SK-N-SH (cell line): ENCODE data around the gene KCNC3. TPM values are rescaled to one million over a fixed set of nuclear protein-coding genes. Genes with fewer than 3 reads are reported as not detected.
A peak's percentile ranks its signal among the peaks of the same experiment; 100 is the strongest.

Source experiments
- CTCF ChIA-PET: fragments of 300-600, 350-600 bp; formaldehyde crosslinking; extraction: SDS; loops from one replicate; lab custom pipeline; 2021; lab: Yijun Ruan, JAX
- POLR2A ChIA-PET: fragments of 350-600 bp; sonication (Branson Sonifier 250); formaldehyde crosslinking; extraction: SDS; loops from one replicate; lab custom pipeline; 2020; ENCODE audit warnings: antibody characterized with exemption, inconsistent platforms; lab: Yijun Ruan, JAX
- DNase-seq: peaks from one replicate; pipeline ENCODE4 v3.0.0; 2012
- H2AFZ ChIP-seq: fragments of 200-600 bp; sonication (generic); 2 replicates; pipeline ENCODE4 v1.8.1; 2016; ENCODE audit warnings: antibody characterized with exemption, mild to moderate bottlenecking, low read depth
- H3F3A ChIP-seq: fragments of 200-600 bp; sonication (generic); replicated peaks from 2 replicates; pipeline ENCODE3; 2016; ENCODE audit warnings: antibody characterized with exemption, mild to moderate bottlenecking; ENCODE audit not compliant: insufficient read depth
- H3K27ac ChIP-seq, 2 experiments: fragments of 200-500 bp in 1 of 2; fragments of 200-600 bp in 1 of 2; sonication (Bioruptor generic) in 1 of 2; sonication (generic), shearing (Covaris generic) in 1 of 2; 2 replicates each; pipeline versions ENCODE4 v1.5.1 to v1.6.1; 2014 to 2016; ENCODE audit warnings: low read depth in 2 of 2, inconsistent platforms in 1 of 2, low read length in 1 of 2, mild to moderate bottlenecking in 1 of 2, mixed read lengths in 1 of 2
- H3K27me3 ChIP-seq: fragments of 200-600 bp; sonication (generic), shearing (Covaris generic); 2 replicates; pipeline ENCODE4 v1.6.1; 2016; ENCODE audit warnings: mixed run types; ENCODE audit not compliant: insufficient read depth
- H3K36me3 ChIP-seq, 2 experiments: fragments of 200-500 bp in 1 of 2; fragments of 200-600 bp in 1 of 2; sonication (Bioruptor generic) in 1 of 2; sonication (generic) in 1 of 2; replicated peaks in 1 of 2; 2 replicates each; pipeline versions ENCODE3 to v1.5.1; 2014 to 2016; ENCODE audit warnings: low read length in 1 of 2, mild to moderate bottlenecking in 1 of 2; ENCODE audit not compliant: insufficient read depth in 2 of 2, control insufficient read depth in 1 of 2
- H3K4me1 ChIP-seq, 2 experiments: fragments of 200-500 bp in 1 of 2; fragments of 200-600 bp in 1 of 2; sonication (Bioruptor generic) in 1 of 2; sonication (generic), shearing (Covaris generic) in 1 of 2; 2 replicates each; pipeline versions ENCODE4 v1.5.1 to v1.6.1; 2014 to 2016; ENCODE audit warnings: low read depth in 1 of 2, low read length in 1 of 2, mixed run types in 1 of 2; ENCODE audit not compliant: insufficient read depth in 2 of 2, control insufficient read depth in 1 of 2
- H3K4me2 ChIP-seq: fragments of 200-600 bp; sonication (generic), shearing (Covaris generic); 2 replicates; pipeline ENCODE4 v1.6.1; 2017; ENCODE audit warnings: mixed run types
- H3K4me3 ChIP-seq, 2 experiments: fragments of 200-500 bp in 1 of 2; fragments of 200-600 bp in 1 of 2; sonication (Bioruptor generic) in 1 of 2; sonication (generic), shearing (Covaris generic) in 1 of 2; 2 replicates each; pipeline versions ENCODE4 v1.5.1 to v1.8.1; 2014 to 2016; ENCODE audit warnings: low read depth in 2 of 2, inconsistent platforms in 1 of 2, low read length in 1 of 2, mild to moderate bottlenecking in 1 of 2, mixed read lengths in 1 of 2, moderate library complexity in 1 of 2
- H3K79me2 ChIP-seq: fragments of 200-600 bp; sonication (generic); 2 replicates; pipeline ENCODE4 v1.8.1; 2017; ENCODE audit warnings: mild to moderate bottlenecking; ENCODE audit not compliant: insufficient read depth
- H3K9ac ChIP-seq: fragments of 200-600 bp; sonication (generic); 2 replicates; pipeline ENCODE4 v1.6.1; 2017; ENCODE audit warnings: mixed run types
- H3K9me2 ChIP-seq: fragments of 200-600 bp; sonication (generic); 2 replicates; pipeline ENCODE4 v1.6.1; 2017; ENCODE audit warnings: mixed run types
- H3K9me3 ChIP-seq: fragments of 200-600 bp; sonication (generic); 2 replicates; pipeline ENCODE4 v1.6.1; 2017; ENCODE audit warnings: mixed run types, mild to moderate bottlenecking, moderate library complexity
- H4K20me1 ChIP-seq: fragments of 200-600 bp; sonication (generic); 2 replicates; pipeline ENCODE4 v1.6.1; 2017; ENCODE audit warnings: mild to moderate bottlenecking, mixed run types; ENCODE audit not compliant: insufficient read depth
- CHD2 ChIP-seq: fragments of 150-350 bp; IDR thresholded peaks from 2 replicates; pipeline ENCODE4 v1.6.1; 2018; ENCODE audit warnings: low read length; ENCODE audit not compliant: partially characterized antibody
- ELF1 ChIP-seq: IDR thresholded peaks from 2 replicates; pipeline ENCODE4 v1.4.0; 2012
- EZH2phosphoT487 ChIP-seq: fragments of 200-600 bp; sonication (generic); IDR thresholded peaks from 2 replicates; pipeline ENCODE4 v1.6.1; 2017; ENCODE audit warnings: low read depth, mixed run types, mild to moderate bottlenecking, antibody characterized with exemption, moderate library complexity, borderline replicate concordance
- FOXM1 ChIP-seq: IDR thresholded peaks from 2 replicates; pipeline ENCODE4 v1.4.0; 2012; ENCODE audit warnings: low read depth, mild to moderate bottlenecking
- JUND ChIP-seq: IDR thresholded peaks from 2 replicates; pipeline ENCODE4 v1.4.0; 2012
- MAX ChIP-seq: IDR thresholded peaks from 2 replicates; pipeline ENCODE4 v1.4.0; 2012; ENCODE audit warnings: low read depth
- NRF1 ChIP-seq: IDR thresholded peaks from 2 replicates; pipeline ENCODE4 v1.6.1; 2012; ENCODE audit warnings: low read depth, mild to moderate bottlenecking, low read length
- RAD21 ChIP-seq: IDR thresholded peaks from 2 replicates; pipeline ENCODE4 v1.6.1; 2012; ENCODE audit warnings: mild to moderate bottlenecking, low read length
- RCOR1 ChIP-seq: fragments of 150-350 bp; IDR thresholded peaks from 2 replicates; pipeline ENCODE4 v1.6.1; 2017; ENCODE audit warnings: antibody characterized with exemption, low read length
- REST ChIP-seq: IDR thresholded peaks from 2 replicates; pipeline ENCODE4 v1.6.1; 2012; ENCODE audit warnings: mild to moderate bottlenecking, low read depth, low read length, moderate library complexity
- SIN3A ChIP-seq: IDR thresholded peaks from 2 replicates; pipeline ENCODE4 v1.6.1; 2012; ENCODE audit warnings: low read depth, mild to moderate bottlenecking, low read length, moderate library complexity, borderline replicate concordance
- SMC3 ChIP-seq: IDR thresholded peaks from 2 replicates; pipeline ENCODE4 v1.6.1; 2012; ENCODE audit warnings: low read depth, low read length, improper control_type of control experiment
- WGBS: methylation state at CpG from one replicate; pipeline ENCODE4 v1.1.6; 2017; ENCODE audit warnings: low lambda C conversion rate; 5-methylcytosine and 5-hydroxymethylcytosine counted together
- polyA plus RNA-seq, 3 experiments: library from polyadenylated mRNA; depleted of rRNA; stranded (reverse); fragments of >200 nt; gene quantifications; 2 replicates each; pipeline ENCODE4 v1.2.3, GENCODE V29; 2012
- TF ChIP-seq, protein P1 (sequence below): IDR thresholded peaks from 2 replicates; pipeline ENCODE4 v1.4.0; 2012; ENCODE audit warnings: low read depth, borderline replicate concordance

The KCNC3 gene
- polyA plus RNA-seq, 1 of the 3 experiments (the other 2 are of a cell fraction), result 0.30 TPM

- peak; percentile 68 for DNase-seq
- Histone ChIP-seq H3K9me2 (no peaks in the 10 kb centered on the region), H3K36me3 (no peaks in the 10 kb centered on the region), H3K4me2 (no peak overlapping the region; the same call in 1 of the 2 replicates), H3F3A (peaks cover 4% of the 10 kb centered on the region), H3K79me2 (no peaks in the 10 kb centered on the region), H3K4me3 (peak overlapping the region in 1 of 2 experiments; percentile 38; a peak in 1 of 4 replicates), H2AFZ (no peak overlapping the region), H3K9me3 (no peaks in the 10 kb centered on the region), H4K20me1 (no peaks in the 10 kb centered on the region), H3K4me1 (peaks cover 0 to 2% of the 10 kb centered on the region in 2 experiments; a peak in 1 of 4 replicates), H3K27ac (peak overlapping the region in 1 of 2 experiments; percentile 25; a peak in 1 of 4 replicates), H3K27me3 (peaks cover 42% of the 10 kb centered on the region), H3K9ac (no peak overlapping the region)
- WGBS, result 2% methylated on average over 38 of the region's 40 CpGs
- POLR2A ChIA-PET, result interaction anchor here (0.6 to 1.9 kb wide), 5 partner anchors 10 to 381 kb away, joined by 3 to 13 read pairs (median 9); partner anchors contain the start of gene KCNC3
- TF ChIP-seq SIN3A (no peak), CHD2 (peak; percentile 6), RCOR1 (no peak)
- CTCF ChIA-PET, result interaction anchor here (1.1 to 2.5 kb wide), 5 partner anchors 11 to 62 kb away, joined by 3 to 15 read pairs (median 4); partner anchors contain the start of gene KCNC3
These were observed 14.2 kb downstream of the KCNC3 start for GRCh38 chr19:50314724-50315708.

DNA sequence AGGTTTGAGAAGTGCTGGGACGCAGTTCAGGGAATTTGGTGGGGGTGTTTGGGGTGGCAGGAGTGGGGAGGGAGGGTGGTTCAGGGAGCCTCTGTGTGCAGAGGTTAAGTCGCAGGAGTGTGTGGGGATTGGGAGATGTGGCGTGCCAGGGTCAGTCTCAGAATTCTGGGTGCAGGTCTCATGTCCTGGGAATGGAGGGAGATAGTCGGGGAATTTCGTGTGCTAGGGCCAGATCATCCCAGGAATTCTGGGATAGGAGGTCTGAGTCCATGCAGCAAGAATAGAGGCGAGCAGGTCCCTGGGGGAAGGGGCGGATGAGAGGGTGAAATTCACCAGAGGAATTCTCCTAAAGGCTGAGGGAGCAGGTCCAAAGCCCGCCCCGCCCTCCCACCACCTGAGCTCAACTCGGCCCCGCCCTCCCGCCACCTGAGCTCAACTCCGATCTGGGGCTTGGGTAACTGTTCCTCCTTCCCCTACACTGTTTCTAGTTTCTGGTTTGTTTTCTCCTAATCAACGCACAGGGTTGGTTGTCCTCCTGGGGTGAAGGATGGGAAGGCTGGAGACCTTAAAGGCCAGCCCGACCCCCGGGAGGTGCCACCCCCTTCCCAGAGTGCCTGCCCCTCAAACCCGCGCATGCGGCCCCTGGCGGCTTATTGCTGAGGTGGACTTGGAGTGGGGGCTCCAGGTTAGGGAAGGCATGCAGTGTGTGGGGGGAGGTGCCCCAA is 15.2 kb downstream of the KCNC3 start:
- Histone ChIP-seq H4K20me1 (no peaks in the 10 kb centered on the region), H3K4me2 (no peak overlapping the region), H3K79me2 (no peaks in the 10 kb centered on the region), H3K9me2 (no peaks in the 10 kb centered on the region), H3K27me3 (peaks cover 51% of the 10 kb centered on the region), H3K4me1 (peaks cover 0 to 2% of the 10 kb centered on the region in 2 experiments; a peak in 1 of 4 replicates), H3K27ac (no peak overlapping the region; a peak in 1 of 4 replicates), H2AFZ (no peak overlapping the region), H3K4me3 (peak overlapping the region in 1 of 2 experiments; percentile 15; a peak in 1 of 4 replicates), H3K9ac (no peak overlapping the region), H3F3A (peaks cover 4% of the 10 kb centered on the region), H3K36me3 (no peaks in the 10 kb centered on the region), H3K9me3 (no peaks in the 10 kb centered on the region)
- CTCF ChIA-PET, result no interaction called here
- peak; percentile 47 for DNase-seq
- POLR2A ChIA-PET, result no interaction called here
- WGBS, result 32% methylated on average over 17 of the region's 20 CpGs
- TF ChIP-seq NRF1 (no peak), ELF1 (no peak), SMC3 (no peak), FOXM1 (no peak), MAX (no peak), CHD2 (no peak), RAD21 (no peak), JUND (no peak), REST (no peak), EZH2phosphoT487 (no peak)
- TF ChIP-seq, protein P1, sequence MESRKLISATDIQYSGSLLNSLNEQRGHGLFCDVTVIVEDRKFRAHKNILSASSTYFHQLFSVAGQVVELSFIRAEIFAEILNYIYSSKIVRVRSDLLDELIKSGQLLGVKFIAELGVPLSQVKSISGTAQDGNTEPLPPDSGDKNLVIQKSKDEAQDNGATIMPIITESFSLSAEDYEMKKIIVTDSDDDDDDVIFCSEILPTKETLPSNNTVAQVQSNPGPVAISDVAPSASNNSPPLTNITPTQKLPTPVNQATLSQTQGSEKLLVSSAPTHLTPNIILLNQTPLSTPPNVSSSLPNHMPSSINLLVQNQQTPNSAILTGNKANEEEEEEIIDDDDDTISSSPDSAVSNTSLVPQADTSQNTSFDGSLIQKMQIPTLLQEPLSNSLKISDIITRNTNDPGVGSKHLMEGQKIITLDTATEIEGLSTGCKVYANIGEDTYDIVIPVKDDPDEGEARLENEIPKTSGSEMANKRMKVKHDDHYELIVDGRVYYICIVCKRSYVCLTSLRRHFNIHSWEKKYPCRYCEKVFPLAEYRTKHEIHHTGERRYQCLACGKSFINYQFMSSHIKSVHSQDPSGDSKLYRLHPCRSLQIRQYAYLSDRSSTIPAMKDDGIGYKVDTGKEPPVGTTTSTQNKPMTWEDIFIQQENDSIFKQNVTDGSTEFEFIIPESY, result no peak
